ENCODE results near the gene PLCL1. TPM values are rescaled to one million over a fixed set of nuclear protein-coding genes. Genes with fewer than 3 reads are reported as not detected.
"Not testable (repeated sequence)": the region's sequence is repeated elsewhere in the genome, so short reads cannot be mapped to it uniquely, and the experiment has no call there.

Gene PLCL1
- total RNA-seq, 1 donor from 2014 or later: 78.6 TPM

DNA sequence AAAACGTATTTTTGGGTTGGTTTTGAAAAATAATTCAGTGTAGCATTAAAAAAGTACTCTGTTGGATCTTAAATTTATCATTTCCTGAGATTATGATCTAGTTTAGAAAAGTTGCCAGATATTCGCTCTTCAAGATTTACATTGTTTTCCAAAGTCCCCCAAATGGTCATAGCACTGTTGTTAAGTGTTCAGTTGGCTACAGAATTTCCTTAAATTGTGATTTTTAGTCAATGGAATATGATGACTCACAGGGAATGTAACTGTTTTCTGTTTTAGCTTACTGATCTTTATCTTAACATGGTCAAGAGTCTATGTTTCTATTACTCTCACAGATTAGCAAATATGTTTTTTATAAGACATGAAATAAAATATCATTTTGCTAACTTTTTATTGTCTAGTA is 23.2 kb downstream of the PLCL1 start:
- H3K27me3 ChIP-seq (ENCODE audit: low read depth): no peaks in the 10 kb centered on the region
- H3K4me1 ChIP-seq: peaks cover 34% of the 10 kb centered on the region
- H3K36me3 ChIP-seq: no peaks in the 10 kb centered on the region
- no peak overlapping the region for H3K4me3 ChIP-seq
- H3K9me3 ChIP-seq (replicated peaks): no peaks in the 10 kb centered on the region
- TF ChIP-seq, protein P1, sequence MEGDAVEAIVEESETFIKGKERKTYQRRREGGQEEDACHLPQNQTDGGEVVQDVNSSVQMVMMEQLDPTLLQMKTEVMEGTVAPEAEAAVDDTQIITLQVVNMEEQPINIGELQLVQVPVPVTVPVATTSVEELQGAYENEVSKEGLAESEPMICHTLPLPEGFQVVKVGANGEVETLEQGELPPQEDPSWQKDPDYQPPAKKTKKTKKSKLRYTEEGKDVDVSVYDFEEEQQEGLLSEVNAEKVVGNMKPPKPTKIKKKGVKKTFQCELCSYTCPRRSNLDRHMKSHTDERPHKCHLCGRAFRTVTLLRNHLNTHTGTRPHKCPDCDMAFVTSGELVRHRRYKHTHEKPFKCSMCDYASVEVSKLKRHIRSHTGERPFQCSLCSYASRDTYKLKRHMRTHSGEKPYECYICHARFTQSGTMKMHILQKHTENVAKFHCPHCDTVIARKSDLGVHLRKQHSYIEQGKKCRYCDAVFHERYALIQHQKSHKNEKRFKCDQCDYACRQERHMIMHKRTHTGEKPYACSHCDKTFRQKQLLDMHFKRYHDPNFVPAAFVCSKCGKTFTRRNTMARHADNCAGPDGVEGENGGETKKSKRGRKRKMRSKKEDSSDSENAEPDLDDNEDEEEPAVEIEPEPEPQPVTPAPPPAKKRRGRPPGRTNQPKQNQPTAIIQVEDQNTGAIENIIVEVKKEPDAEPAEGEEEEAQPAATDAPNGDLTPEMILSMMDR (IDR thresholded peaks at IDR 0.05; ENCODE audit: borderline replicate concordance): no peak
- intact Hi-C loops (cut with micrococcal nuclease): no loop called here
- no peak overlapping the region for H3K27ac ChIP-seq (replicated peaks)
- no peak for DNase-seq

DNA sequence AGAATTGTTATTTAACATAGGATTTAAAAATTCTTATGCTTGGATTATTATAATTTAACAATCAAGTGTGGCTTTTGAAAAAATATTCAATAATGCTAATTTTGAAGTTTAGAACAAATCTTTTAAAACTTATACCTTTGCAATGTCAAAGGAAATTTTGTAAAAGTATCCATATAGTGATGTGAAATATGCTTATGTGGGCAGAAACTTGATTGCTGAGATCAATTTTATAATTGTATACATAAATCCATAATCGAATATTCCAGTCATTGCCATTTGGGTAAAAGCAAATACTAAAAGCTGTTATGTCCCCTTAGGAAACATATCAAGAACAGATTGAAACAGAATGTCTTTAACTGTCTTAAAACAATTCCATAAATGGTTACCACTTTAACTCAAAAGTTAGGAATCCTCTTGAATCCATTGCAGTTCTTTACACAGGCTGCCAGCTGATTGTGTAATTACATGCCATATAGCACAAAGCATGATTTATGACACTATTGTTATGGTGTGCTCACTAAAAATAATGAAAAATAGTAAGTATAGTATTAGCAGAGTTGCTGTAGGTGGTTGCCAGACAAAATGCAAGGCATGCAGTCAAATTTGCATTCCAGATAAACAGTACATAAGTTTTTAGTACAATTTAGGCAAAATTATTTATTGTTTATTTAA is 24.2 kb downstream of the PLCL1 start:
- no peak overlapping the region for H3K27ac ChIP-seq (replicated peaks)
- no peaks in the 10 kb centered on the region for H3K36me3 ChIP-seq
- peaks cover 32% of the 10 kb centered on the region for H3K4me1 ChIP-seq
- H3K9me3 ChIP-seq (replicated peaks): no peaks in the 10 kb centered on the region
- H3K4me3 ChIP-seq: no peak overlapping the region
- TF ChIP-seq, protein P1 (IDR thresholded peaks at IDR 0.05; ENCODE audit: borderline replicate concordance): no peak
- no peaks in the 10 kb centered on the region for H3K27me3 ChIP-seq (ENCODE audit: low read depth)
- no peak for DNase-seq
- intact Hi-C loops (cut with micrococcal nuclease): no loop called here

DNA sequence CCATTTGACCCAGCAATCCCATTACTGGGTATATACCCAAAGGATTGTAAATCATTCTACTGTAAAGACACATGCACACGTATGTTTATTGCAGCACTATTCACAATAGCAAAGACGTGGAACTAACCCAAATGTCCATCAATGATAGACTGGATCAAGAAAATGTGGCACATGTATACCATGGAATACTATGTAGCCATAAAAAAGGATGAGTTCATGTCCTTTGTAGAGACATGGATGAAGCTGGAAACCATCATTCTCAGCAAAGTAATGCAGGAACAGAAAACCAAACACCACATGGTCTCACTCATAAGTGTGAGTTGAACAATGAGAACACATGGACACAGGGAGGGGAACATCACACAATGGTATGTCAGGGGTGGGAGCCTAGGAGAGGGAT is 30.4 kb downstream of the PLCL1 start:
- intact Hi-C loops (cut with micrococcal nuclease); H3K36me3 ChIP-seq; DNase-seq; H3K4me3 ChIP-seq; H3K27me3 ChIP-seq (ENCODE audit: low read depth): not testable (repeated sequence)
- H3K9me3 ChIP-seq (replicated peaks): peaks cover 13% of the 10 kb centered on the region
- peaks cover 39% of the 10 kb centered on the region for H3K4me1 ChIP-seq
- H3K27ac ChIP-seq (replicated peaks): peak overlapping the region; percentile 43

DNA sequence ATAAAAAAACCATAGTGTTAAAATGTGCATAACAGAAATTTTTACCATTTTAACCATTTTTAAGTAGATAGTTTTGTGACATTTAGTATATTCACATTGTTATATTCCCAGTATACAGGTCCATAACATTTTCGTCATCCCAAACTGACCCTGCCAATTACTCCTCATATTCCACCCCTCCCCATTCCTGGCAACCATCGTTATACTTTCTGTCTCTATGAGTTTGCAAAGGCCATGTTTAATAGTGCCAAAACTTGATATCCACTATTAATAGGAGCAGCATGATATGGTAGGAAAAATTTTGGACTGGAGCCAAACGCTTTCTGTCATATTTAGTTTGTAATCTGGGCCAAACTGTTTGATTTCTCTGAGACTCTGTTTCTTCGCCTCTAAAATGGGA is 30.9 kb downstream of the PLCL1 start:
- Histone ChIP-seq H3K9me3 (replicated peaks) (peaks cover 13% of the 10 kb centered on the region), H3K27me3 (ENCODE audit: low read depth) (no peaks in the 10 kb centered on the region), H3K4me1 (peaks cover 42% of the 10 kb centered on the region), H3K4me3 (no peak overlapping the region), H3K27ac (replicated peaks) (peak overlapping the region; percentile 43), H3K36me3 (no peaks in the 10 kb centered on the region)
- TF ChIP-seq, protein P1 (IDR thresholded peaks at IDR 0.05; ENCODE audit: borderline replicate concordance): no peak
- intact Hi-C loops (cut with micrococcal nuclease): no loop called here
- DNase-seq: no peak

DNA sequence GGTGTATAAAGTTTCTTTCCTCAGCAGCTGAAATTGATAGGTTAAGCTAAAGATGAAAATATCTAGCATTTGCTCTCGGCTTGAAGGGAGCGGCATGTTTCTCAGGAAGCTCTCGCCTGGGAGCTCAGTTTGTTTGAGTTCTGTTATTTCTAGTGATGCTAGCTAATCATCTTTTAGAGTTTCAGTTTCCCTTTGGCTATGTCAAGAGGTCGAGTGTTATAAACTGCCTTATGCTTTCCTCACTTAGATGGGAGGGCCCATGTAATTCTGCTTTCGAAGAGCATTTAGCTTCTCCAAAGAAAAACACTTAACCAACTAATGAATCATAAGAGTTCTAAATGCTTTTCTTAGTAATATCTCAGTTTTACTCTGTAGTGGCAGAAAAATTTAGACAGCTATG is 33.6 kb downstream of the PLCL1 start:
- DNase-seq: no peak
- intact Hi-C loops (cut with micrococcal nuclease): no loop called here
- Histone ChIP-seq H3K27me3 (ENCODE audit: low read depth) (no peaks in the 10 kb centered on the region), H3K27ac (replicated peaks) (peak overlapping the region; percentile 59), H3K9me3 (replicated peaks) (peaks cover 13% of the 10 kb centered on the region), H3K36me3 (no peaks in the 10 kb centered on the region), H3K4me1 (peaks cover 42% of the 10 kb centered on the region), H3K4me3 (peak overlapping the region; percentile 38)
- TF ChIP-seq, protein P1 (IDR thresholded peaks at IDR 0.05; ENCODE audit: borderline replicate concordance): no peak

DNA sequence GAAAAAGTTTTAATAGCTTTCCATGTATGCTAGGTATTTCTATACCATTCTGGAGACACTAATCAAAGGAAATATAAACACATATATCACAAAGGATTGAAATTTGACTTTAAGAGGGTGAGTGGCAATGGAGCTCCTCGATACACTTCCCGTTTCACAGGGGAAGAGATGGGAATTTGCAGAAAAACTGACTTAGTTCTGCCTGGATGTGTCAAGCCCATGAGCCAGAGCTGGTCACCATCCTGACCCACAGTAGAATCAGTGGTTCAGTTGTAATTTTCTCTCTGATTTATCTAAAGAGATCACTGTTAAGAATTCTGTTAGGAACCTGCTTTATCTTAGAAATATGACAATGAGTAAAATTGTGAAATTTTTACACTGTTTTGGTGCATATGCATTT is 34.2 kb downstream of the PLCL1 start:
- peaks cover 42% of the 10 kb centered on the region for H3K4me1 ChIP-seq
- no peaks in the 10 kb centered on the region for H3K27me3 ChIP-seq (ENCODE audit: low read depth)
- intact Hi-C loops (cut with micrococcal nuclease): no loop called here
- H3K36me3 ChIP-seq: no peaks in the 10 kb centered on the region
- peak overlapping the region; percentile 38 for H3K4me3 ChIP-seq
- no peak for DNase-seq
- peak overlapping the region; percentile 59 for H3K27ac ChIP-seq (replicated peaks)
- peaks cover 13% of the 10 kb centered on the region for H3K9me3 ChIP-seq (replicated peaks)
- TF ChIP-seq, protein P1 (IDR thresholded peaks at IDR 0.05; ENCODE audit: borderline replicate concordance): no peak

All from left ventricle myocardium inferior (tissue), 1 donor.